OCI-LY7 (cell line): ENCODE measurements around the gene C1QTNF9.

Source experiments
- CTCF ChIP-seq: fragments of 200-600 bp; sonication (generic); conservative IDR thresholded peaks from 2 replicates; pipeline ENCODE4 v1.5.1; 2014; ENCODE audit warnings: mild to moderate bottlenecking, antibody characterized with exemption, low read length, moderate library complexity, mixed read lengths
- EZH2phosphoT487 ChIP-seq: fragments of 200-600 bp; sonication (generic); IDR thresholded peaks from 2 replicates; pipeline ENCODE4 v1.6.1; 2018; ENCODE audit warnings: low read depth, borderline replicate concordance, mild to moderate bottlenecking, mixed run types, antibody characterized with exemption, low read length, moderate library complexity, mixed read lengths

DNA sequence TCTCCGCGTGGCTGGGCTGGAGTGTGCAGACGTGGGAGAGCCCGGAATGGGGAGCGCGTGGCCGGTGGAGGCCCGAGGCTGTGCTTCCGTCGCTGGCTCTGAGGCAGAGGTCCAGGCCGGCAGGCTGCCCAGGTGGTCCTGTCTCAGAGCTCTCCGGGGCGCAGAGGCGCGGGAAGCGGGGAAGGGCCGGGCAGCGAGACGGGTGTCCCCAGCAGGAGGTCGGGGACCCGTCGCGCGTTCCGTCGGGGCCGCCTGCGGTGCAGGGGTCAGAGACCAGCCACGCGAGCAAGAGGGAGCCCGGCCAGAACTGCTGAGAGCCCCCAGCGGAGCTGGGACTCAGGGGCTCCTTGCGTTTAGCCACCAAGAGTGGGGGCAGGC, 1.3 kb upstream of the C1QTNF9 start:
- TF ChIP-seq CTCF (no peak), EZH2phosphoT487 (no peak)
